GM12878 (cell line): Measurements from ENCODE around the gene PPBP. TPM values are rescaled to one million over a fixed set of nuclear protein-coding genes. Genes with fewer than 3 reads are reported as not detected.

Experiments
- ATAC-seq: fragments of 200-7000 bp; cut with Tn5 transposase; 3 replicates; pipeline ENCODE4 v1.9.1; 2020; ENCODE audit warnings: mild to moderate bottlenecking, moderate library complexity
- BruUV-seq: library from RNA; stranded (reverse); fragments of 400-500 nt; replicated peaks from 2 replicates; lab custom pipeline; 2021; lab: Mats Ljungman, UMichigan
- CTCF ChIA-PET: fragments of 300-600 bp; sonication (Branson Sonifier 250); formaldehyde crosslinking; extraction: SDS; loops from one replicate; lab custom pipeline; 2021; ENCODE audit warnings: inconsistent platforms; lab: Yijun Ruan, JAX
- POLR2A ChIA-PET: fragments of 350-600 bp; formaldehyde crosslinking; extraction: SDS; loops from one replicate; lab custom pipeline; 2021; ENCODE audit warnings: inconsistent platforms; lab: Charles Lee
- RAD21 ChIA-PET: fragments of 300-600 bp; sonication (Branson Sonifier 250); formaldehyde crosslinking; loops from one replicate; lab custom pipeline; 2023; ENCODE audit warnings: antibody characterized with exemption; ENCODE audit not compliant: unreplicated experiment; lab: Charles Lee
- SMC1A ChIA-PET: fragments of 300-600 bp; sonication (Branson Sonifier 250); formaldehyde crosslinking; loops from one replicate; lab custom pipeline; 2023; ENCODE audit not compliant: unreplicated experiment, uncharacterized antibody; lab: Charles Lee
- DNase-seq: peaks from one replicate; pipeline ENCODE4 v3.0.0-alpha.2; 2011; ENCODE audit warnings: low read depth, low spot score
- FAIRE-seq: peaks from 3 replicates; lab custom pipeline; 2011; peaks lifted over from hg19 to GRCh38; lab: Jason Lieb, UNC
- H2AFZ ChIP-seq: 2 replicates; pipeline ENCODE4 v1.6.0; 2011; ENCODE audit warnings: low read depth, low read length, control low read depth; ENCODE audit not compliant: control insufficient read depth
- H3K27ac ChIP-seq: 2 replicates; pipeline ENCODE4 v1.5.1; 2011; ENCODE audit warnings: control low read depth; ENCODE audit not compliant: control insufficient read depth, insufficient read depth
- H3K27me3 ChIP-seq, 2 experiments: replicated peaks in 1 of 2; 2 replicates each; pipeline versions ENCODE4 v1.6.0 to v1.6.1; 2011; ENCODE audit warnings: low read length in 1 of 2; ENCODE audit not compliant: control insufficient read depth in 2 of 2, insufficient read depth in 2 of 2
- H3K36me3 ChIP-seq, 2 experiments: 2 replicates each; pipeline ENCODE4 v1.5.1; 2011; ENCODE audit warnings: low read length in 1 of 2; ENCODE audit not compliant: control insufficient read depth in 2 of 2, insufficient read depth in 2 of 2
- H3K4me1 ChIP-seq: 2 replicates; pipeline ENCODE4 v1.6.1; 2011; ENCODE audit warnings: mild to moderate bottlenecking, low read length, moderate library complexity, mixed read lengths; ENCODE audit not compliant: control insufficient read depth, insufficient read depth
- H3K4me2 ChIP-seq: 2 replicates; pipeline ENCODE4 v1.6.0; 2011; ENCODE audit warnings: control low read depth; ENCODE audit not compliant: control insufficient read depth, insufficient read depth
- H3K4me3 ChIP-seq: fragments of 200-600 bp; sonication (generic); 2 replicates; pipeline ENCODE4 v1.5.1; 2016
- H3K79me2 ChIP-seq: 2 replicates; pipeline ENCODE4 v1.6.0; 2011; ENCODE audit warnings: low read length; ENCODE audit not compliant: control insufficient read depth, insufficient read depth
- H3K9ac ChIP-seq: 2 replicates; pipeline ENCODE4 v1.8.0; 2011; ENCODE audit warnings: low read length, control low read depth, mixed read lengths; ENCODE audit not compliant: control insufficient read depth, insufficient read depth
- H3K9me3 ChIP-seq: replicated peaks from 3 replicates; pipeline ENCODE4 v1.5.1; 2011; ENCODE audit warnings: mild to moderate bottlenecking, low read length; ENCODE audit not compliant: control insufficient read depth, insufficient read depth
- H4K20me1 ChIP-seq: 2 replicates; pipeline ENCODE4 v1.6.0; 2011; ENCODE audit not compliant: control insufficient read depth, insufficient read depth
- NR2F1 ChIP-seq: fragments of 450-650 bp; conservative IDR thresholded peaks from 2 replicates; pipeline ENCODE4 v1.6.1; 2017; ENCODE audit warnings: mild to moderate bottlenecking
- whole genome bisulfite sequencing: methylation state at CpG from one replicate; pipeline ENCODE4 v1.1.6; 2016; ENCODE audit warnings: low lambda C conversion rate; ENCODE audit not compliant: insufficient replicate concordance, insufficient coverage; ENCODE audit errors: missing lambda C conversion rate; 5-methylcytosine and 5-hydroxymethylcytosine counted together
- in situ Hi-C: fragments of 300-500 bp; cut with MboI; formaldehyde crosslinking; loops from 9 replicates; pipeline ENCODE4 v1.14.3; 2018; ENCODE audit warnings: mixed read lengths
- intact Hi-C: fragments of 100-400 bp; cut with micrococcal nuclease; formaldehyde crosslinking; loops from one replicate; pipeline ENCODE4 v1.14.2; 2022; ENCODE audit not compliant: unreplicated experiment
- polyA plus RNA-seq, 11 experiments: library from polyadenylated mRNA; depleted of rRNA in 4 of 11; unstranded in 6 of 11; stranded (reverse) in 5 of 11; fragments of >200 nt; fragmentation: Nextera tagmentation in 4 of 11; fragmentation: Illumina TruSeq in 1 of 11; extraction: Ambion mirVana in 4 of 11; extraction: Trizol in 1 of 11; gene quantifications; 1 replicate in 1 of 11; 2 replicates in 10 of 11; pipeline versions ENCODE4 v1.2.1 to v1.2.3, GENCODE V29; 2011 to 2016; ENCODE audit warnings: inconsistent platforms in 2 of 11, missing spikeins in 2 of 11, low read depth in 1 of 11
- total RNA-seq, 4 experiments: library from RNA; depleted of rRNA in 3 of 4; stranded (reverse); fragments of >200 nt in 3 of 4; fragmentation: Illumina TruSeq in 1 of 4; extraction: Trizol in 1 of 4; gene quantifications; 2 replicates each; pipeline versions ENCODE4 v1.2.1 to v1.2.3, GENCODE V29; 2013 to 2021
- TF ChIP-seq, protein P1 (sequence below): fragments of 150-350 bp; IDR thresholded peaks from 2 replicates; pipeline ENCODE4 v1.6.1; 2016; ENCODE audit warnings: low read depth, low read length
- TF ChIP-seq, protein P2 (sequence below): IDR thresholded peaks from 2 replicates; pipeline ENCODE4 v1.6.1; 2012; ENCODE audit warnings: low read depth, low read length, improper control_type of control experiment
- TF ChIP-seq, protein P3 (sequence below): IDR thresholded peaks from 2 replicates; pipeline ENCODE4 v1.6.1; 2012; ENCODE audit warnings: mild to moderate bottlenecking, low read depth, low read length

Gene PPBP
- total and polyA plus RNA-seq, 10 of the 15 experiments (the other 5 are each of a cell fraction or from before 2014, with no cell fraction given), result not detected

GRCh38 chr4:74015126-74015780 lies 27.3 kb upstream of the PPBP start (continued):
- TF ChIP-seq, protein P1, sequence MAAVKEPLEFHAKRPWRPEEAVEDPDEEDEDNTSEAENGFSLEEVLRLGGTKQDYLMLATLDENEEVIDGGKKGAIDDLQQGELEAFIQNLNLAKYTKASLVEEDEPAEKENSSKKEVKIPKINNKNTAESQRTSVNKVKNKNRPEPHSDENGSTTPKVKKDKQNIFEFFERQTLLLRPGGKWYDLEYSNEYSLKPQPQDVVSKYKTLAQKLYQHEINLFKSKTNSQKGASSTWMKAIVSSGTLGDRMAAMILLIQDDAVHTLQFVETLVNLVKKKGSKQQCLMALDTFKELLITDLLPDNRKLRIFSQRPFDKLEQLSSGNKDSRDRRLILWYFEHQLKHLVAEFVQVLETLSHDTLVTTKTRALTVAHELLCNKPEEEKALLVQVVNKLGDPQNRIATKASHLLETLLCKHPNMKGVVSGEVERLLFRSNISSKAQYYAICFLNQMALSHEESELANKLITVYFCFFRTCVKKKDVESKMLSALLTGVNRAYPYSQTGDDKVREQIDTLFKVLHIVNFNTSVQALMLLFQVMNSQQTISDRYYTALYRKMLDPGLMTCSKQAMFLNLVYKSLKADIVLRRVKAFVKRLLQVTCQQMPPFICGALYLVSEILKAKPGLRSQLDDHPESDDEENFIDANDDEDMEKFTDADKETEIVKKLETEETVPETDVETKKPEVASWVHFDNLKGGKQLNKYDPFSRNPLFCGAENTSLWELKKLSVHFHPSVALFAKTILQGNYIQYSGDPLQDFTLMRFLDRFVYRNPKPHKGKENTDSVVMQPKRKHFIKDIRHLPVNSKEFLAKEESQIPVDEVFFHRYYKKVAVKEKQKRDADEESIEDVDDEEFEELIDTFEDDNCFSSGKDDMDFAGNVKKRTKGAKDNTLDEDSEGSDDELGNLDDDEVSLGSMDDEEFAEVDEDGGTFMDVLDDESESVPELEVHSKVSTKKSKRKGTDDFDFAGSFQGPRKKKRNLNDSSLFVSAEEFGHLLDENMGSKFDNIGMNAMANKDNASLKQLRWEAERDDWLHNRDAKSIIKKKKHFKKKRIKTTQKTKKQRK, result no peak
- TF ChIP-seq NR2F1, result no peak

DNA sequence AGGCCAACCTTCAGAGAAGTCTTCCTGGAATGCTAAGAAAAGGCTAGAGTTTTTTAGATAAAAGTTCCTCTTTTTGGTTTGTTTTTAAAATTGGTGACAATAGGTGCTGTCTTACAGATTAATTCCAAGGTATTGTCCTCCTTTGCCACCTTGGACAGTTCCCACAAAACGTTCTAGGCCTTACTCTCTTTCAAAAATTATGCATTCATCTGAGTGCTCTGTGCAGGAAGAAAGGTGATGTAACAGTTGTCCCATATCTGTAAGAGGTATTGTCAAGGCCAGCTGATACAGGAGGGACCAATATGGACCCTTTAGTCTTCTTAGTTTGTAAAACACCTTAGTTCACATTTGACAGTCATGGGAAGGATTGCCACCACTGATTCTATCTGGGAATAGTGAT lies 26.3 kb upstream of the PPBP start:
- intact Hi-C loops, result no loop called here
- WGBS, result 0% methylated on average over 1 of the region's 1 CpG
- H3K36me3 ChIP-seq, result no peaks in the 10 kb centered on the region
- H3K27me3 ChIP-seq, result no peaks in the 10 kb centered on the region
- H2AFZ ChIP-seq, result no peak overlapping the region
- in situ Hi-C loops, result no loop called here
- ChIA-PET POLR2A (no interaction called here), CTCF (no interaction called here), RAD21 (no interaction called here), SMC1A (no interaction called here)
- no peaks in the 10 kb centered on the region for H3K79me2 ChIP-seq
- TF ChIP-seq, protein P2, sequence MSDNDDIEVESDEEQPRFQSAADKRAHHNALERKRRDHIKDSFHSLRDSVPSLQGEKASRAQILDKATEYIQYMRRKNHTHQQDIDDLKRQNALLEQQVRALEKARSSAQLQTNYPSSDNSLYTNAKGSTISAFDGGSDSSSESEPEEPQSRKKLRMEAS, result no peak
- TF ChIP-seq, protein P3, sequence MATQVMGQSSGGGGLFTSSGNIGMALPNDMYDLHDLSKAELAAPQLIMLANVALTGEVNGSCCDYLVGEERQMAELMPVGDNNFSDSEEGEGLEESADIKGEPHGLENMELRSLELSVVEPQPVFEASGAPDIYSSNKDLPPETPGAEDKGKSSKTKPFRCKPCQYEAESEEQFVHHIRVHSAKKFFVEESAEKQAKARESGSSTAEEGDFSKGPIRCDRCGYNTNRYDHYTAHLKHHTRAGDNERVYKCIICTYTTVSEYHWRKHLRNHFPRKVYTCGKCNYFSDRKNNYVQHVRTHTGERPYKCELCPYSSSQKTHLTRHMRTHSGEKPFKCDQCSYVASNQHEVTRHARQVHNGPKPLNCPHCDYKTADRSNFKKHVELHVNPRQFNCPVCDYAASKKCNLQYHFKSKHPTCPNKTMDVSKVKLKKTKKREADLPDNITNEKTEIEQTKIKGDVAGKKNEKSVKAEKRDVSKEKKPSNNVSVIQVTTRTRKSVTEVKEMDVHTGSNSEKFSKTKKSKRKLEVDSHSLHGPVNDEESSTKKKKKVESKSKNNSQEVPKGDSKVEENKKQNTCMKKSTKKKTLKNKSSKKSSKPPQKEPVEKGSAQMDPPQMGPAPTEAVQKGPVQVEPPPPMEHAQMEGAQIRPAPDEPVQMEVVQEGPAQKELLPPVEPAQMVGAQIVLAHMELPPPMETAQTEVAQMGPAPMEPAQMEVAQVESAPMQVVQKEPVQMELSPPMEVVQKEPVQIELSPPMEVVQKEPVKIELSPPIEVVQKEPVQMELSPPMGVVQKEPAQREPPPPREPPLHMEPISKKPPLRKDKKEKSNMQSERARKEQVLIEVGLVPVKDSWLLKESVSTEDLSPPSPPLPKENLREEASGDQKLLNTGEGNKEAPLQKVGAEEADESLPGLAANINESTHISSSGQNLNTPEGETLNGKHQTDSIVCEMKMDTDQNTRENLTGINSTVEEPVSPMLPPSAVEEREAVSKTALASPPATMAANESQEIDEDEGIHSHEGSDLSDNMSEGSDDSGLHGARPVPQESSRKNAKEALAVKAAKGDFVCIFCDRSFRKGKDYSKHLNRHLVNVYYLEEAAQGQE, result peak; percentile 58; the same call in 1 of the 2 replicates
- DNase-seq (no peak), FAIRE-seq (no peak), ATAC-seq (no peak)
- no peak overlapping the region for H3K27ac ChIP-seq
- no peak overlapping the region for H3K9ac ChIP-seq
- BruUV-seq, result no TSS peak
- H3K4me1 ChIP-seq, result no peaks in the 10 kb centered on the region
- H3K4me3 ChIP-seq, result no peak overlapping the region
- no peaks in the 10 kb centered on the region for H3K9me3 ChIP-seq
- no peak overlapping the region for H3K4me2 ChIP-seq
- no peaks in the 10 kb centered on the region for H4K20me1 ChIP-seq
